HepG2 (cell line): ENCODE data around the gene ANKRD44. TPM values are rescaled to one million over a fixed set of nuclear protein-coding genes. Genes with fewer than 3 reads are reported as not detected.

Source experiments
- ATAC-seq: fragments of 200-7000 bp; cut with Tn5 transposase; 3 replicates; pipeline ENCODE4 v1.9.1; 2020; ENCODE audit warnings: mild to moderate bottlenecking, moderate library complexity
- BruUV-seq: library from RNA; stranded (reverse); fragments of 400-500 nt; replicated peaks from 2 replicates; lab custom pipeline; 2021; lab: Mats Ljungman, UMichigan
- CTCF ChIA-PET: fragments of 300-600 bp; formaldehyde crosslinking; extraction: SDS; loops from one replicate; lab custom pipeline; 2021; ENCODE audit warnings: low total read pairs, inconsistent platforms, low intra/inter-chr PET ratio; lab: Yijun Ruan, JAX
- POLR2A ChIA-PET: fragments of 350-600 bp; sonication (Branson Sonifier 250); formaldehyde crosslinking; loops from one replicate; lab custom pipeline; 2020; ENCODE audit warnings: antibody characterized with exemption, inconsistent platforms; lab: Yijun Ruan, JAX
- DNase-seq: peaks from one replicate; pipeline ENCODE4 v3.0.0-alpha.2; 2015; ENCODE audit warnings: low spot score
- FAIRE-seq: peaks from 3 replicates; lab custom pipeline; 2011; peaks lifted over from hg19 to GRCh38; lab: Jason Lieb, UNC
- H2AFZ ChIP-seq: one replicate; pipeline ENCODE4 v1.6.1; 2011; ENCODE audit warnings: low read length, inconsistent platforms
- H3K27ac ChIP-seq: fragments of 300-600 bp; 3 replicates; pipeline ENCODE4 v1.8.0; 2011; ENCODE audit warnings: mixed run types, mild to moderate bottlenecking, mixed read lengths, low read length, inconsistent platforms; ENCODE audit not compliant: insufficient read depth; ENCODE audit errors: extremely low read length
- H3K27me3 ChIP-seq, 2 experiments: fragments of 200-600 bp in 1 of 2; 2 replicates in 1 of 2; 3 replicates in 1 of 2; pipeline versions ENCODE4 v1.6.0 to v1.8.0; 2011; ENCODE audit warnings: low read length in 2 of 2, mild to moderate bottlenecking in 2 of 2, moderate library complexity in 2 of 2, inconsistent platforms in 1 of 2; ENCODE audit not compliant: insufficient read depth in 2 of 2, control insufficient read depth in 1 of 2
- H3K36me3 ChIP-seq, 2 experiments: fragments of 200-600 bp in 1 of 2; replicated peaks in 1 of 2; 2 replicates in 1 of 2; 3 replicates in 1 of 2; pipeline versions ENCODE4 v1.5.1 to v1.8.0; 2011; ENCODE audit warnings: low read length in 2 of 2, inconsistent platforms in 1 of 2; ENCODE audit not compliant: insufficient read depth in 2 of 2, control insufficient read depth in 1 of 2
- H3K4me1 ChIP-seq: 2 replicates; pipeline ENCODE4 v1.5.1; 2012; ENCODE audit warnings: low read length, inconsistent platforms; ENCODE audit not compliant: insufficient read depth
- H3K4me2 ChIP-seq: 2 replicates; pipeline ENCODE4 v1.6.0; 2011; ENCODE audit warnings: low read depth, low read length, inconsistent platforms
- H3K4me3 ChIP-seq, 3 experiments: fragments of 200-600 bp in 1 of 3; sonication (generic), shearing (Covaris generic) in 1 of 3; replicated peaks in 1 of 3; 2 replicates each; pipeline ENCODE4 v1.5.1; 2011 to 2016; ENCODE audit warnings: low read length in 3 of 3, inconsistent platforms in 2 of 3, low read depth in 2 of 3, mild to moderate bottlenecking in 2 of 3, control low read depth in 1 of 3, mixed read lengths in 1 of 3; ENCODE audit not compliant: insufficient read depth in 1 of 3
- H3K79me2 ChIP-seq: one replicate; pipeline ENCODE4 v1.6.1; 2011; ENCODE audit warnings: low read length, inconsistent platforms; ENCODE audit not compliant: insufficient read depth
- H3K9ac ChIP-seq: 2 replicates; pipeline ENCODE4 v1.6.0; 2011; ENCODE audit warnings: mild to moderate bottlenecking, low read depth, low read length, inconsistent platforms; ENCODE audit not compliant: insufficient read depth
- H3K9me3 ChIP-seq: 2 replicates; pipeline ENCODE4 v1.5.1; 2012; ENCODE audit warnings: mild to moderate bottlenecking, low read length
- H4K20me1 ChIP-seq: 2 replicates; pipeline ENCODE4 v1.6.0; 2011; ENCODE audit warnings: inconsistent platforms, mild to moderate bottlenecking, low read length, moderate library complexity; ENCODE audit not compliant: insufficient read depth
- ATF2 ChIP-seq: sonication (generic); formaldehyde crosslinking; IDR thresholded peaks from 2 replicates; pipeline ENCODE4 v1.4.0; 2020; ENCODE audit warnings: missing genetic modification reagents
- CEBPB ChIP-seq: IDR thresholded peaks from 2 replicates; pipeline ENCODE4 v1.6.1; 2011; ENCODE audit warnings: low read depth, low read length, improper control_type of control experiment, borderline replicate concordance
- FOSL1 ChIP-seq: sonication (generic); formaldehyde crosslinking; IDR thresholded peaks from 2 replicates; pipeline ENCODE4 v1.9.0; 2021; ENCODE audit warnings: missing genetic modification reagents, borderline replicate concordance
- FOXJ3 ChIP-seq: sonication (generic); formaldehyde crosslinking; IDR thresholded peaks from 2 replicates; pipeline ENCODE4 v1.4.0; 2020; ENCODE audit warnings: missing genetic modification reagents, mild to moderate bottlenecking, borderline replicate concordance
- NR2F2 ChIP-seq: IDR thresholded peaks from 2 replicates; pipeline ENCODE4 v1.6.1; 2012; ENCODE audit warnings: low read depth, inconsistent platforms, borderline replicate concordance
- PAWR ChIP-seq: sonication (generic); formaldehyde crosslinking; IDR thresholded peaks from 2 replicates; pipeline ENCODE4 v1.4.0; 2020; ENCODE audit warnings: missing genetic modification reagents, mild to moderate bottlenecking, borderline replicate concordance
- ZNF33B ChIP-seq: sonication (generic); formaldehyde crosslinking; IDR thresholded peaks from 2 replicates; pipeline ENCODE4 v1.5.1; 2020; ENCODE audit warnings: mild to moderate bottlenecking, missing genetic modification reagents
- ZNF367 ChIP-seq: sonication (generic); formaldehyde crosslinking; IDR thresholded peaks from 2 replicates; pipeline ENCODE4 v1.4.0; 2020; ENCODE audit warnings: missing genetic modification reagents, borderline replicate concordance
- ZNF552 ChIP-seq: sonication (generic); formaldehyde crosslinking; IDR thresholded peaks from 2 replicates; pipeline ENCODE4 v1.9.0; 2022; ENCODE audit warnings: missing genetic modification reagents, mild to moderate bottlenecking, borderline replicate concordance
- ZNF614 ChIP-seq: IDR thresholded peaks from 2 replicates; pipeline ENCODE4 v1.6.1; 2018; ENCODE audit warnings: missing biosample characterization, missing genetic modification reagents, inconsistent platforms, borderline replicate concordance
- ZNF672 ChIP-seq: sonication (generic); formaldehyde crosslinking; IDR thresholded peaks from 2 replicates; pipeline ENCODE4 v1.8.1; 2022; ENCODE audit warnings: missing genetic modification reagents
- WGBS: methylation state at CpG from one replicate; pipeline ENCODE4 v1.1.6; 2017; ENCODE audit warnings: low lambda C conversion rate; 5-methylcytosine and 5-hydroxymethylcytosine counted together
- in situ Hi-C: cut with HindIII; loops from 2 replicates; pipeline ENCODE4 v1.10.0; 2017; ENCODE audit warnings: low pct_unique_long_range_greater_than_20kb; ENCODE audit not compliant: extremely low pct_ligation_motif_present
- intact Hi-C: fragments of 100-400 bp; cut with micrococcal nuclease; formaldehyde crosslinking; loops from one replicate; pipeline ENCODE4 v1.10.0; 2022; ENCODE audit not compliant: unreplicated experiment
- polyA plus RNA-seq, 8 experiments: library from polyadenylated mRNA; depleted of rRNA in 3 of 8; stranded (reverse) in 7 of 8; unstranded in 1 of 8; fragments of >200 nt; fragmentation: Illumina TruSeq in 4 of 8; extraction: Trizol in 4 of 8; gene quantifications; 2 replicates each; pipeline versions ENCODE4 v1.2.1 to v1.2.3, GENCODE V29; 2011 to 2016; ENCODE audit warnings: low read depth in 4 of 8, missing spikeins in 1 of 8, mixed read lengths in 1 of 8; ENCODE audit not compliant: insufficient read depth in 1 of 8
- total RNA-seq, 5 experiments: library from RNA; depleted of rRNA; stranded (reverse); fragments of >200 nt; fragmentation: Illumina TruSeq; extraction: Trizol; gene quantifications; 2 replicates each; pipeline ENCODE4 v1.2.3, GENCODE V29; 2016; ENCODE audit warnings: low read depth in 1 of 5
- TF ChIP-seq, protein P1 (sequence below): sonication (generic); formaldehyde crosslinking; IDR thresholded peaks from 2 replicates; pipeline ENCODE4 v1.4.0; 2020; ENCODE audit warnings: mild to moderate bottlenecking, missing genetic modification reagents, borderline replicate concordance

The ANKRD44 gene
- total and polyA plus RNA-seq, 2 of the 13 experiments (the other 11 are each of a cell fraction or from before 2014, with no cell fraction given), result 0.04 to 0.11 TPM

DNA sequence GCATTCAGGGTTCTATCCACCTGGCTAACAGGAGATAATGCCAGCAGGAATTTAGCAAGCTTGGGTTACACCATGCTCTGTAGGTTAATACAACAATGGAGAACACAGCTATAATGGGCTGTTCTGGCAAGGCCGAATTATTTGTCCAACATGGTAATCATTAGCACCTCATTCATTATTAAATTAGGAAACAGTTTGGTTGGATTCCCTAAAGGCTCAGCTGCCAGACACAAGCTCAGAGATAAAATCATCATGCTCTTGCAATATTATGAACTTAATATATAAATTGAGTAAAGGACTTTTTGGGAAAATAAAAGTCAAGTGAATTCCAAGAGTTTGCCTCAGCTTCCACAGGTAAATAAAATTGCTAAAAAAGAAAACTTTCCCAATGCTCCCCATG lies 166.4 kb downstream of the ANKRD44 start:
- in situ Hi-C loops (no loop called here), intact Hi-C loops (no loop called here)
- ChIA-PET CTCF (no interaction called here), POLR2A (no interaction called here)
- no peaks in the 10 kb centered on the region for H3K9me3 ChIP-seq
- BruUV-seq, result no TSS peak
- no peaks in the 10 kb centered on the region for H3K4me1 ChIP-seq
- H3K79me2 ChIP-seq, result no peaks in the 10 kb centered on the region
- 7% methylated on average over 1 of the region's 1 CpG for WGBS
- no peaks in the 10 kb centered on the region for H4K20me1 ChIP-seq
- no peaks in the 10 kb centered on the region for H3K27me3 ChIP-seq
- no peak overlapping the region for H3K27ac ChIP-seq
- ATAC-seq (no peak), FAIRE-seq (no peak), DNase-seq (no peak)
- H3K4me3 ChIP-seq, result no peak overlapping the region
- no peaks in the 10 kb centered on the region for H3K36me3 ChIP-seq
- no peak overlapping the region for H2AFZ ChIP-seq
- H3K4me2 ChIP-seq, result no peak overlapping the region
- no peak for TF ChIP-seq PAWR
- no peak for TF ChIP-seq ATF2 (CRISPR knock-in tag)
- no peak for TF ChIP-seq ZNF33B (CRISPR knock-in tag)
- TF ChIP-seq CEBPB, result no peak
- TF ChIP-seq ZNF367 (CRISPR knock-in tag), result no peak
- H3K9ac ChIP-seq, result no peak overlapping the region

GRCh38 chr2:197141702-197142473 lies 168.7 kb downstream of the ANKRD44 start:
- H3K4me2 ChIP-seq, result no peak overlapping the region
- H3K36me3 ChIP-seq, result no peaks in the 10 kb centered on the region
- 16% methylated on average over 2 of the region's 2 CpGs for WGBS
- H3K27ac ChIP-seq, result no peak overlapping the region
- ATAC-seq, result no peak
- ChIA-PET CTCF (no interaction called here), POLR2A (no interaction called here)
- no peak overlapping the region for H3K9ac ChIP-seq
- no peaks in the 10 kb centered on the region for H3K4me1 ChIP-seq
- FAIRE-seq, result no peak
- BruUV-seq, result no TSS peak
- DNase-seq, result no peak
- no peak overlapping the region for H3K4me3 ChIP-seq
- in situ Hi-C loops (no loop called here), intact Hi-C loops (no loop called here)
- no peaks in the 10 kb centered on the region for H3K79me2 ChIP-seq
- H2AFZ ChIP-seq, result no peak overlapping the region
- H4K20me1 ChIP-seq, result no peaks in the 10 kb centered on the region
- H3K27me3 ChIP-seq, result no peaks in the 10 kb centered on the region
- H3K9me3 ChIP-seq, result no peaks in the 10 kb centered on the region
- TF ChIP-seq NR2F2, result no peak
- no peak for TF ChIP-seq FOXJ3
- no peak for TF ChIP-seq ZNF552
- no peak for TF ChIP-seq ZNF614 (CRISPR knock-in tag)
- TF ChIP-seq FOSL1 (CRISPR knock-in tag), result no peak
- no peak for TF ChIP-seq ZNF672 (CRISPR knock-in tag)
- TF ChIP-seq, protein P1, sequence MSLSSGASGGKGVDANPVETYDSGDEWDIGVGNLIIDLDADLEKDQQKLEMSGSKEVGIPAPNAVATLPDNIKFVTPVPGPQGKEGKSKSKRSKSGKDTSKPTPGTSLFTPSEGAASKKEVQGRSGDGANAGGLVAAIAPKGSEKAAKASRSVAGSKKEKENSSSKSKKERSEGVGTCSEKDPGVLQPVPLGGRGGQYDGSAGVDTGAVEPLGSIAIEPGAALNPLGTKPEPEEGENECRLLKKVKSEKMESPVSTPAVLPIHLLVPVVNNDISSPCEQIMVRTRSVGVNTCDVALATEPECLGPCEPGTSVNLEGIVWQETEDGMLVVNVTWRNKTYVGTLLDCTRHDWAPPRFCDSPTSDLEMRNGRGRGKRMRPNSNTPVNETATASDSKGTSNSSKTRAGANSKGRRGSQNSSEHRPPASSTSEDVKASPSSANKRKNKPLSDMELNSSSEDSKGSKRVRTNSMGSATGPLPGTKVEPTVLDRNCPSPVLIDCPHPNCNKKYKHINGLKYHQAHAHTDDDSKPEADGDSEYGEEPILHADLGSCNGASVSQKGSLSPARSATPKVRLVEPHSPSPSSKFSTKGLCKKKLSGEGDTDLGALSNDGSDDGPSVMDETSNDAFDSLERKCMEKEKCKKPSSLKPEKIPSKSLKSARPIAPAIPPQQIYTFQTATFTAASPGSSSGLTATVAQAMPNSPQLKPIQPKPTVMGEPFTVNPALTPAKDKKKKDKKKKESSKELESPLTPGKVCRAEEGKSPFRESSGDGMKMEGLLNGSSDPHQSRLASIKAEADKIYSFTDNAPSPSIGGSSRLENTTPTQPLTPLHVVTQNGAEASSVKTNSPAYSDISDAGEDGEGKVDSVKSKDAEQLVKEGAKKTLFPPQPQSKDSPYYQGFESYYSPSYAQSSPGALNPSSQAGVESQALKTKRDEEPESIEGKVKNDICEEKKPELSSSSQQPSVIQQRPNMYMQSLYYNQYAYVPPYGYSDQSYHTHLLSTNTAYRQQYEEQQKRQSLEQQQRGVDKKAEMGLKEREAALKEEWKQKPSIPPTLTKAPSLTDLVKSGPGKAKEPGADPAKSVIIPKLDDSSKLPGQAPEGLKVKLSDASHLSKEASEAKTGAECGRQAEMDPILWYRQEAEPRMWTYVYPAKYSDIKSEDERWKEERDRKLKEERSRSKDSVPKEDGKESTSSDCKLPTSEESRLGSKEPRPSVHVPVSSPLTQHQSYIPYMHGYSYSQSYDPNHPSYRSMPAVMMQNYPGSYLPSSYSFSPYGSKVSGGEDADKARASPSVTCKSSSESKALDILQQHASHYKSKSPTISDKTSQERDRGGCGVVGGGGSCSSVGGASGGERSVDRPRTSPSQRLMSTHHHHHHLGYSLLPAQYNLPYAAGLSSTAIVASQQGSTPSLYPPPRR (CRISPR knock-in tag), result no peak
